ENCODE results near the gene OR2H2. TPM values are rescaled to one million over a fixed set of nuclear protein-coding genes. Genes with fewer than 3 reads are reported as not detected.

OR2H2 gene
- polyA plus RNA-seq, 2 of the 4 experiments (the other 2 are of a cell fraction), result not detected

- WGBS (ENCODE audit: missing lambda C conversion rate), result 21% methylated on average over 23 of the region's 53 CpGs
- ChIA-PET CTCF (interaction anchor here (18.2 kb wide), 1 partner anchor 18 kb away, joined by 183 read pairs; no protein-coding TSS in a partner anchor), POLR2A (interaction anchor here (0.6 to 1.4 kb wide), 4 partner anchors 7 to 646 kb away, joined by 3 to 13 read pairs (median 4); no protein-coding TSS in a partner anchor)
- Histone ChIP-seq H3K4me1 (peaks cover 14% of the 10 kb centered on the region), H3K4me2 (peak overlapping the region; percentile 94), H3K9me3 (no peaks in the 10 kb centered on the region), H3K27ac (peak overlapping the region; percentile 87 to 98), H3K4me3 (peak overlapping the region; percentile 54)
- DNase-seq (ENCODE audit: low read depth in 1 of 2, low spot score in 1 of 2) (peak; percentile 21 to 51), ATAC-seq (peak; percentile 32 to 64), FAIRE-seq (no peak)
- no peak for TF ChIP-seq EP300 (IDR thresholded peaks at IDR 0.05)
- TF ChIP-seq KDM1A (IDR thresholded peaks at IDR 0.05; ENCODE audit: low read depth), result no peak
- no peak for TF ChIP-seq JUN (IDR thresholded peaks at IDR 0.05)
- TF ChIP-seq POLR2A (IDR thresholded peaks at IDR 0.05; ENCODE audit: low read length), result peak; percentile 12; the same call in 1 of the 2 replicates
- TF ChIP-seq ELK1 (IDR thresholded peaks at IDR 0.05; ENCODE audit: low read depth, low read length), result no peak
- no peak for TF ChIP-seq ZSCAN20 (CRISPR knock-in tag; IDR thresholded peaks at IDR 0.05)
These were observed 47.2 kb downstream of the OR2H2 start for GRCh38 chr6:29631860-29632731.

GRCh38 chr6:29632789-29633533 is 48.0 kb downstream of the OR2H2 start, which contains the start of gene GABBR1:
TSS of gene GABBR1 (minus strand) at chr6:29633183. CDS start at chr6:29632385, 798 bp downstream.
- ATAC-seq (peak; percentile 87 to 91), DNase-seq (ENCODE audit: low read depth in 1 of 2, low spot score in 1 of 2) (peak; percentile 74 to 86), FAIRE-seq (no peak)
- POLR2A ChIA-PET, result interaction anchor here (0.6 to 1.4 kb wide), 4 partner anchors 8 to 647 kb away, joined by 3 to 13 read pairs (median 4); no protein-coding TSS in a partner anchor
- Histone ChIP-seq H3K4me2 (peak within 1 kb of the TSS; percentile 94), H3K27ac (peak within 1 kb of the TSS; percentile 87 to 98), H3K4me1 (peaks cover 14% of the 10 kb centered on the region), H3K9me3 (no peaks in the 10 kb centered on the region), H3K4me3 (peak within 1 kb of the TSS; percentile 54)
- WGBS (ENCODE audit: missing lambda C conversion rate), result 0% methylated on average over 5 of the region's 57 CpGs
- CTCF ChIA-PET, result interaction anchor here (18.2 kb wide), 1 partner anchor 17 kb away, joined by 183 read pairs; no protein-coding TSS in a partner anchor
- TF ChIP-seq PHF8 (IDR thresholded peaks at IDR 0.05; ENCODE audit: borderline replicate concordance, low read depth) (0 out of 2 replicates have a peak, but pooled peaks have one; percentile 41), CHD4 (IDR thresholded peaks at IDR 0.05; ENCODE audit: borderline replicate concordance) (no peak), MAX (IDR thresholded peaks at IDR 0.05) (0 out of 2 replicates have a peak, but pooled peaks have one; percentile 30), E2F6 (IDR thresholded peaks at IDR 0.05; ENCODE audit: borderline replicate concordance, low read depth) (no peak), BHLHE40 (IDR thresholded peaks at IDR 0.05; ENCODE audit: low read depth, low read length) (no peak), BCL3 (IDR thresholded peaks at IDR 0.05) (no peak), RNF2 (IDR thresholded peaks at IDR 0.05; ENCODE audit: borderline replicate concordance, low read depth) (no peak), REST (IDR thresholded peaks at IDR 0.05) (peak; percentile 50), POLR2A (IDR thresholded peaks at IDR 0.05; ENCODE audit: low read length) (peak; percentile 54), EHMT2 (IDR thresholded peaks at IDR 0.05; ENCODE audit: low read depth) (no peak), RFX5 (IDR thresholded peaks at IDR 0.05) (no peak), MAFK (IDR thresholded peaks at IDR 0.05; ENCODE audit: partially characterized antibody) (no peak), JUNB (IDR thresholded peaks at IDR 0.05) (no peak), RCOR1 (IDR thresholded peaks at IDR 0.05; ENCODE audit: low read depth, low read length) (no peak), ZSCAN20 (CRISPR knock-in tag; IDR thresholded peaks at IDR 0.05) (no peak), PBX3 (IDR thresholded peaks at IDR 0.05) (no peak), EP300 (IDR thresholded peaks at IDR 0.05) (no peak), NFE2L2 (conservative IDR thresholded peaks at IDR 0.05; ENCODE audit: low read length) (no peak), FOXS1 (CRISPR knock-in tag; IDR thresholded peaks at IDR 0.05) (no peak), HEYL (CRISPR knock-in tag; IDR thresholded peaks at IDR 0.05) (no peak), NPAS2 (CRISPR knock-in tag; IDR thresholded peaks at IDR 0.05; ENCODE audit: borderline replicate concordance) (no peak), CHD2 (IDR thresholded peaks at IDR 0.05; ENCODE audit: low read length, partially characterized antibody) (no peak), HDAC2 (IDR thresholded peaks at IDR 0.05) (no peak), ESRRA (IDR thresholded peaks at IDR 0.05; ENCODE audit: borderline replicate concordance, low read length) (no peak)

Data from A549 (cell line).